Heart left ventricle (tissue), 13 donors: ENCODE measurements around the gene BORCS8.

Experiments used
- CTCF ChIP-seq, 12 donors: fragments of 200-600 bp; sonication (generic) in 4 of 12; IDR thresholded peaks; one replicate each; pipeline versions ENCODE4 v1.5.0 to v1.8.0; 2018 to 2022; ENCODE audit warnings: antibody characterized with exemption in 12 of 12, mild to moderate bottlenecking in 5 of 12
- POLR2A ChIP-seq, 2 donors: fragments of 450-650 bp; IDR thresholded peaks; one replicate each; pipeline ENCODE4 v1.6.1; 2017; ENCODE audit warnings: antibody characterized with exemption in 2 of 2, mild to moderate bottlenecking in 2 of 2, moderate library complexity in 2 of 2
- donor health status: ischemic (EF 13 %, LVEDD 7.1; RV severe dilation, severe dysfunction).
- donor health status: DM: no; HTN: yes; CAD: no.
- donor health status: DM: no; HTN: no; CAD: no.
- donor health status: ischemic (EF 25% LVEDD 6.9; RV normal size, moderate dysfunction).
- donor health status: ischemic (EF 25% LVEDD 5.7; RV mildly dilated, moderate dysfunction).
- donor health status: ischemic (EF 35%, LVEDD 5.7; RV mildly dilated, moderate dysfunction).
- donor health status: nonischemic (EF 11% LVEDD 7.7; RV severe dilation, severe dysfunction).
- donor health status: DM: yes; HTN: yes; CAD: no.
- donor health status: PGD.
- donor health status: ischemic (EF 29% LVEDD 5.4; RV normal size, mild dysfunction).
- donor health status: nonischemic (EF 23%, LVEDD 6.1; RV moderate dilation, normal function).

DNA sequence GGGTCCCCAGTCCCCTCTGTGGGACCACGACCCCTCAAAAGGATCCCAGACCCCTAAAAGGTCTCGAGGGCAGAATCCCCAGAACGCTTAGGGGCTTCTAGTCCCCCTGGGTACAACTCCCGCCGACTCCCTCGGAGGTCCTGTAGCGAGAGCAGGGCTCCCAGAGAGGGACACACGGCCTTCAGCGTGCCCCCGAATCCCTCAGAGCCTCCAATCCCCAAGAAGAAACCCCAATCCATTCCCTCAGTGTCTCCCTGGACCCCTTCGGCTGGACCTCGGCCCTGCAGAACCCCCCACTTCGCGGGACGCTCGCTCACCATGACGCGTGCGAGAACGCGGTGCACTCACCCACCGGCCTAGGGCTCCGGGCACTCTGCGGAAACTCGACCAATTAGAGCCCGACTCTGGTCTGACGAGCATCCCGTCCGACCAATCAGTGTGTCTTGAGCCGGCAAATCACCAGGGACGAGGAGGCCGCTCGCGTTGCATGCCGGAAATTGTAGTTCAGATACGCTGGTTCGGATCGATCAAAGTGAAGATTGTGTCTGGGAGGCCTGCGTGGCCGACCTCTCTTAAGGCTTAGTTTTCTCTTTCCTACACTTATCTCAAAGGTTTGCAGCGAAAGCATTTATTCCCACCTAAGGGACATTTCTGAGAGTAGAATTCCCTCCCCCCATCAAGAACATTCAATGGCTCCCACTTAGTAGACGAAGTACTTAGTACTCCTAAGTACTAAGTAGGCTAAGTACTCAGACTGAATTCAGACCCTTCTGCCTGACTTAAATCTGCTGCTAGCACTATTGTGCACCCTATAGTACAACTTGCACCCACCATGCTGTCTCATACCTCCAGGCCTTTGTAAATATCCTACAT is 53.6 kb downstream of the BORCS8 start, which contains the start of gene TMEM161A:
- TF ChIP-seq CTCF (IDR thresholded peaks at IDR 0.05), result no peak
- TF ChIP-seq POLR2A (IDR thresholded peaks at IDR 0.05), result peak; percentile 26 to 79
